ENCODE data around the gene EML2. TPM values are rescaled to one million over a fixed set of nuclear protein-coding genes. Genes with fewer than 3 reads are reported as not detected.

The EML2 gene
- total RNA-seq, 2 donors from 2014 or later: 96.2 to 106 TPM

GRCh38 chr19:45667620-45668341, 28.6 kb upstream of the EML2 start, which contains the start of gene GIPR:
Gene GIPR, plus strand, starts transcription at chr19:45668221. Its CDS starts 1,300 bp downstream, at chr19:45669521.
- H3K9ac ChIP-seq (ENCODE audit: low read depth in 2 of 2, low read length in 2 of 2): peak within 1 kb of the TSS; percentile 74 to 84

GRCh38 chr19:45664575-45664974, 25.4 kb upstream of the EML2 start:
- Histone ChIP-seq H3K4me1 (no peaks in the 10 kb centered on the region), H3K4me3 (no peak overlapping the region), H3K27me3 (no peaks in the 10 kb centered on the region), H3K36me3 (no peaks in the 10 kb centered on the region), H3K27ac (no peak overlapping the region), H3K9ac (ENCODE audit: low read depth in 2 of 2, low read length in 2 of 2) (no peak overlapping the region), H3K9me3 (no peaks in the 10 kb centered on the region)
- intact Hi-C loops (cut with DNase I): no loop called here
- no peak for DNase-seq
- no peak for TF ChIP-seq CTCF (IDR thresholded peaks at IDR 0.05)

More at GRCh38 chr19:45667620-45668341, 28.6 kb upstream of the EML2 start, which contains the start of gene GIPR:
- H3K27ac ChIP-seq: peak within 1 kb of the TSS; percentile 60
- H3K9me3 ChIP-seq: no peaks in the 10 kb centered on the region
- intact Hi-C loops (cut with DNase I): no loop called here
- H3K36me3 ChIP-seq: no peaks in the 10 kb centered on the region
- peak within 1 kb of the TSS; percentile 42 for H3K4me3 ChIP-seq
- H3K4me1 ChIP-seq: no peaks in the 10 kb centered on the region
- no peaks in the 10 kb centered on the region for H3K27me3 ChIP-seq
- peak; percentile 85 for DNase-seq
- TF ChIP-seq CTCF (IDR thresholded peaks at IDR 0.05): no peak

- no peak for DNase-seq
- no peaks in the 10 kb centered on the region for H3K36me3 ChIP-seq
- no peak overlapping the region for H3K27ac ChIP-seq
- H3K9ac ChIP-seq (ENCODE audit: low read depth in 2 of 2, low read length in 2 of 2): no peak overlapping the region
- intact Hi-C loops (cut with DNase I): no loop called here
- no peak for TF ChIP-seq CTCF (IDR thresholded peaks at IDR 0.05)
- H3K4me3 ChIP-seq: no peak overlapping the region
- no peaks in the 10 kb centered on the region for H3K9me3 ChIP-seq
- no peaks in the 10 kb centered on the region for H3K27me3 ChIP-seq
- no peaks in the 10 kb centered on the region for H3K4me1 ChIP-seq
These were observed 24.6 kb upstream of the EML2 start for GRCh38 chr19:45663800-45664199.

DNA sequence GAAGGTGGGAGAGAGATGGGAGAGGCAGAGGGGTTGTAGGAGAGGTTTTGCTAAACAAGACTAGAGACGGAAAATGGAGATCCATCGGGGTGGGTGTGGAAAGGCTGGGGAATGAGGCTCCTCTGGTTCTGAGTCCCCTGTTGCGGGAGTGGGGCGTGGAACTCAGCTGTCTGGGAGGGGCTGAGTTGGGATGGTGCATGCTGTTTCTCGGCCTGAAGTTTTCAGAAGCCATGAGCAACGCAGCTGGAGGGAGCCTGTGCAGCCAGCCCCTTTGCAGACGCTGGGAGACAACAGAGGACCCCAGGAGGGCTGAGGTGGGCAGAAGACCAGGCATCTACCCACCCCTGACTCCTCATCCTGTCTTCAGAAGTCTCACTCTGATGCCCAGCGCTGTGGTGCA, 21.4 kb upstream of the EML2 start:
- Histone ChIP-seq H3K9me3 (no peaks in the 10 kb centered on the region), H3K4me1 (no peaks in the 10 kb centered on the region), H3K9ac (ENCODE audit: low read depth in 2 of 2, low read length in 2 of 2) (no peak overlapping the region), H3K36me3 (no peaks in the 10 kb centered on the region), H3K4me3 (no peak overlapping the region), H3K27me3 (no peaks in the 10 kb centered on the region), H3K27ac (no peak overlapping the region)
- DNase-seq: no peak
- intact Hi-C loops (cut with DNase I): no loop called here
- TF ChIP-seq CTCF (IDR thresholded peaks at IDR 0.05): no peak

DNA sequence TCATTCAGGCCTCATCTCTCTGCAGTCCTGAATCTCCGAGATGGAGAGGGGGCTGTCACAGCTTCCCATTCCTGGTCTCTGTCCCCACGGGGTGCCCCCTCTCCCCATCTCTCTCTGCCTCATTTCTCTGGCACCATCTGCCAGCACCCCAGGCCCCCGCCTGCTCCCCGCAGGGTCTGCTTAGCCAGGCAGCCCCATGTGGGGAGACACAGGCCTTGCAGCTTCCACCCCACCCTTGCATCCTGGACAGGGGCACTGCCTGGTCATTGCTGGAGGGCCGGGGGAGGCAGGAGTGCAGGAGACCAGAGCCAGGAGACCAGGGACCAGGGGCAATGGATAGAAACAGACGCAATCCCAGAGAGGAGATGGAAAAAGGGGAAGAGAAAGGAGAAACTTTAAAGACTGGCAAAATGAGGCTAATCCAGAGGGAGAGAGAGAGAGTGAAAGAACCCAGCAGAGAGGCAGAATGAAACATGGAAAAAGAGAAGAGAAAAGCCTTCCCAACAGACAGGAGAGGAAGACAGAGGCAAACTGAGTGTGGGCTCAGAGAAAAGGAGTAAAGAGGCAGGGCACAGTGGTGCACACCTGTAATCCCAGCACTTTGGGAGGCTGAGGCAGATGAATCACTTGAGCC, 20.0 kb upstream of the EML2 start:
- Histone ChIP-seq H3K9me3 (no peaks in the 10 kb centered on the region), H3K9ac (ENCODE audit: low read depth in 2 of 2, low read length in 2 of 2) (no peak overlapping the region), H3K36me3 (no peaks in the 10 kb centered on the region), H3K27ac (no peak overlapping the region), H3K4me3 (no peak overlapping the region), H3K27me3 (no peaks in the 10 kb centered on the region), H3K4me1 (no peaks in the 10 kb centered on the region)
- no peak for TF ChIP-seq CTCF (IDR thresholded peaks at IDR 0.05)
- intact Hi-C loops (cut with DNase I): no loop called here
- DNase-seq: no peak

All from colonic mucosa (tissue), 4 donors.